ENCODE results near the gene SLC47A1.

DNA sequence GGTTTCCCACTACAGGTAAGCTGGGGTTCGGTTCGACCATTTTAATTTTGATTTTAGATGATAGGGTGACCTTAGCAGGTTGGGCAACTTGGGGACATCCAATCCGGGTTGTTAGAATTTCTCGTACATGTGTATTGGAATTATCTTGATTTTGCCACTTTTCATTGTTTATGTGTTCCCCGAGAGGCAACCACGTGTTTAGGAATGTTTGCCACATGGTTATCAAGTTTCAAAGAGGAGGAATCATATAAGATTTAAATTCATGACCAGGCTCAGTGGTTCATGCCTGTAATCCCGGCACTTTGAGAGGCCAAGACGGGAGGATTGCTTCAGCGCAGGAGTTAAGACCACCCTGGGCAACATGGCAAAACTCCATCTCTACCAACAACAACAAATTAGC lies 10.0 kb upstream of the SLC47A1 start:
- TF ChIP-seq GATA2 (IDR thresholded peaks at IDR 0.05; ENCODE audit: low read depth, low read length) (no peak), GATA3 (IDR thresholded peaks at IDR 0.05; ENCODE audit: low read depth, low read length) (no peak)

Measured in SH-SY5Y (cell line).